Epithelial cell of alveolus of lung (primary cell): ENCODE measurements around the gene RBSN. TPM values are rescaled to one million over a fixed set of nuclear protein-coding genes. Genes with fewer than 3 reads are reported as not detected.

ENCODE experiments used
- total RNA-seq: library from RNA; depleted of rRNA; stranded (reverse); fragments of >200 nt; gene quantifications from 2 replicates; pipeline ENCODE4 v1.2.1, GENCODE V29; 2015

RBSN gene
- total RNA-seq: 16.0 and 21.6 TPM in 2 replicates

DNA sequence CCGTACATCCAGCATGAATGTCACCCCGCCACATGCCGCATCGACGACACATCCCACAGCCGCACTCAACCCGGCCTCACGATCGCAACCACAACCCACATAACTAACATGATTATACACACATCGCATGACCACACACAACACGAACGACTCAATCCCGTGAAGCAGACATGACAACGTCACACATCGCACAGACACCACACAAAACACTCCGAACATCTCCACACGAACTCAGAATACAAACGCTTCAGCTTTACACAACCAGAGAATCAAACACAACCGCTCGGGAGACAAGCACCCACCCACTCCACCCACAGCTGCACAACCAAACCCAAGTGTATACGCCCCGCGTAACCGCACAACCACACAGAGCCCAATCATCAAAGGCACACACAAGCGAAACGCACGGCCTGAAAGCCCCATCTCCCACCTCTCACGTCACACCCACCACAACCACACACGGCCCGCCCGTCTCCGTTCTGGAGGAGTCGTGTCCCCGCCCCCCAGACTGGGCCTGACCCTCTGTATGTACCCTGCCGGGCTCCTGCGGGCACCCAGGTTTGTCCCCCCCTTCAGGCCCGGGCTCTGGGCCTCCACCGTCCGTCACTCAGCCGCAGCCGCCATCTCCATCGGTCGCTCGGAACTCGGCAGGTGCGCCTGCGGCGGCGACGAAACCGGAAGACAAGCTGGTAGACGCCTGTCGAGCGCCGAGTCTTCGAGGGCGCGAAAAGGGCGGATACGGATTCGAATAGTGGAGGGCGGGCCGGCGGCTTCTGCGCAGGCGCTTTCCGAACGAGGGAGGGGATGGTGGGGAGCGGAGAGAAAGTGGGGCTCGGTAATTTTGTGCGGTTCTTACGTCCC, at the start of gene RBSN:
Gene RBSN, minus strand, starts transcription at position 646 of the 861 bp plus-strand sequence. CDS start 3,028 bp downstream, outside the sequence.

DNA sequence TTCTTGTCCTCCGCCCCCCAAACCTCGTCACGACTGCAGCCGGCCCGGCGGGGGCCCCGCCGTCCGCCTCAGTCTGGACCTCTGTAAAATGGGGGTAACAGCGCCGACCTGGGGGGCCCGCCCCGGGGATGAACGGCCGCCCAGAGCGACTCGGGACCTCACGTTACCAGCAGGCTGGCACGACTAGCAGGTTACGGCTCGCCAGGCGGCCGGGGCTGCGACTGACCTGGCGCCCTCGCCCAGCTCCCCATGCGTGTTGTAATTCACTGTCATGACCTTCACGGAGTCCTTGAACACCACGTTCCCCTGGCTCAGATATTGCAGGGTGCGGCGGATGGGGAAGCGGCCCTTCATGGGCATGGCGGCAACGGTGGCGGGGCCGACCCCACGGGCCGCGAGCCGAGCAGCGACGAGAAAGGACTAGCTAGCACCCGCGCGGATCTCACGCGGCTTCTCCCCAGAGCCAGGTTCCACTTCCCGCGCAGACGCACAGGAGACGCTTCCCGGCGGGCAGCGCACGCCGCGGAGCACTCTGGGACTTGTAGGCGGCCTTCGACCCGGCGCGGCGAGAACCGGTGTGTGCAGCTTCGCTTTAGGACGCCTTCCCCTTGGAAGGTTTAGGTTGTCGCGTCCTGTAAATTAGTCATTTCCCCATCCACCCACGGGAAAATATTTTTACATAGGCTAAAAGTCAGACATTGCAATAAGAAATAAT, 34.0 kb downstream of the RBSN start, which contains the start of gene MRPS25:
Gene MRPS25, minus strand, starts transcription at position 481 of the 715 bp plus-strand sequence. Its CDS starts 121 bp downstream, at position 360.

Other genes starting within 250 kb of the RBSN start
- 13.4 and 14.8 TPM in 2 replicates for gene NR2C2, start 151.6 kb downstream of the RBSN start, total RNA-seq
- gene MRPS25, start 33.8 kb downstream of the RBSN start, total RNA-seq: 10.1 and 27.5 TPM in 2 replicates
- gene CAPN7, start 107.1 kb upstream of the RBSN start, total RNA-seq: 16.9 and 24.8 TPM in 2 replicates
- 6.5 and 8.6 TPM in 2 replicates for gene SH3BP5, start 233.4 kb upstream of the RBSN start, total RNA-seq